Aorta (tissue), 5 donors: ENCODE measurements around the gene IL24. TPM values are rescaled to one million over a fixed set of nuclear protein-coding genes. Genes with fewer than 3 reads are reported as not detected.

Experiments
- ATAC-seq: fragments of 200-7000 bp; cut with Tn5 transposase; one replicate; pipeline ENCODE4 v1.9.1; 2022; ENCODE audit warnings: moderate library complexity; ENCODE audit not compliant: low FRiP score
- DNase-seq, 2 donors: peaks; one replicate each; pipeline ENCODE4 v3.0.0-alpha.2; 2020
- H3K27ac ChIP-seq, 2 donors: one replicate each; pipeline ENCODE4 v1.5.1; 2013; ENCODE audit warnings: low read length in 2 of 2, mild to moderate bottlenecking in 2 of 2, moderate library complexity in 2 of 2, control low read depth in 1 of 2, inconsistent platforms in 1 of 2, low read depth in 1 of 2
- H3K27me3 ChIP-seq, 2 donors: one replicate each; pipeline ENCODE4 v1.6.1; 2013; ENCODE audit warnings: control low read depth in 1 of 2, low read length in 1 of 2, mild to moderate bottlenecking in 1 of 2, moderate library complexity in 1 of 2; ENCODE audit not compliant: insufficient read depth in 2 of 2, control insufficient read depth in 1 of 2
- H3K36me3 ChIP-seq, 2 donors: one replicate each; pipeline ENCODE4 v1.6.1; 2013; ENCODE audit warnings: control low read depth in 1 of 2, low read length in 1 of 2, mild to moderate bottlenecking in 1 of 2; ENCODE audit not compliant: insufficient read depth in 2 of 2, control insufficient read depth in 1 of 2
- H3K4me1 ChIP-seq, 2 donors: one replicate each; pipeline ENCODE4 v1.6.1; 2013; ENCODE audit warnings: low read length in 2 of 2, control low read depth in 1 of 2, mild to moderate bottlenecking in 1 of 2, moderate library complexity in 1 of 2; ENCODE audit not compliant: insufficient read depth in 2 of 2, control insufficient read depth in 1 of 2
- H3K4me3 ChIP-seq, 2 donors: one replicate each; pipeline ENCODE4 v1.5.1; 2013; ENCODE audit warnings: low read length in 2 of 2, control low read depth in 1 of 2, mild to moderate bottlenecking in 1 of 2
- H3K9me3 ChIP-seq: one replicate; pipeline ENCODE4 v1.6.1; 2013; ENCODE audit warnings: mild to moderate bottlenecking, low read length; ENCODE audit not compliant: control insufficient read depth
- WGBS, 2 donors: extraction: QIAGEN DNeasy Blood & Tissue Kit; methylation state at CpG; one replicate each; pipeline ENCODE4 v1.1.7; 2013; 5-methylcytosine and 5-hydroxymethylcytosine counted together
- intact Hi-C, 2 donors: fragments of 100-400 bp; cut with DNase I; formaldehyde crosslinking; loops; one replicate each; pipeline versions ENCODE4 v1.14.2 to v1.15.0; 2022
- polyA plus RNA-seq, 2 donors: library from polyadenylated mRNA; stranded (reverse); fragments of 200-250 nt; gene quantifications; one replicate each; pipeline ENCODE4 v1.2.3, GENCODE V29; 2013
- total RNA-seq, 2 donors: library from RNA; stranded (reverse); fragmentation: NEBNext Ultra II Directional; extraction: Animal tissue kit (Norgen Biotek cat#: 25700); gene quantifications; one replicate each; pipeline ENCODE4 v1.2.1, GENCODE V29; 2021
- donor health status: healthy with polysubstance abuse.
- donor health status: Bipolar disorder and iron deficiency.
- donor health status: DM: no; HTN: no; CAD: no.
- donor health status: DM: no; HTN: no; CAD: no.
- donor health status: DM: yes; HTN: yes; CAD: no.

IL24 gene
- total and polyA plus RNA-seq, 4 donors: not detected

DNA sequence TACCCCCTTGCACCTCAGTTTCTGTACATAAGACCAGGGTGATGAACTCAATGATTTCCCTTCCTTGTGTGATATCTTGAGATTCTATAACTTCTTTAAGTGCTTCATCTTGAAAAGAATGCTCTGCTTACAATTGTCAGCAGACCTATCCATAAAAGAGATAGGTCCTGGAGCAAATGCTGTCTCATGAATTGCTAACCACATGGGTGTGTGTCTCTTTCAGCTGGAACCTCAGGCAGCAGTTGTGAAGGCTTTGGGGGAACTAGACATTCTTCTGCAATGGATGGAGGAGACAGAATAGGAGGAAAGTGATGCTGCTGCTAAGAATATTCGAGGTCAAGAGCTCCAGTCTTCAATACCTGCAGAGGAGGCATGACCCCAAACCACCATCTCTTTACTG is 29.0 kb upstream of the IL24 start:
- Histone ChIP-seq H3K4me3 (no peak overlapping the region), H3K27ac (no peak overlapping the region), H3K9me3 (peaks cover 2% of the 10 kb centered on the region), H3K27me3 (peaks cover 0 to 2% of the 10 kb centered on the region in 2 donors), H3K4me1 (no peaks in the 10 kb centered on the region), H3K36me3 (no peaks in the 10 kb centered on the region)
- ATAC-seq (no peak), DNase-seq (no peak)
- intact Hi-C loops: no loop called here
- WGBS, 2 donors: 48 to 69% methylated on average over 1 of the region's 1 CpG

DNA sequence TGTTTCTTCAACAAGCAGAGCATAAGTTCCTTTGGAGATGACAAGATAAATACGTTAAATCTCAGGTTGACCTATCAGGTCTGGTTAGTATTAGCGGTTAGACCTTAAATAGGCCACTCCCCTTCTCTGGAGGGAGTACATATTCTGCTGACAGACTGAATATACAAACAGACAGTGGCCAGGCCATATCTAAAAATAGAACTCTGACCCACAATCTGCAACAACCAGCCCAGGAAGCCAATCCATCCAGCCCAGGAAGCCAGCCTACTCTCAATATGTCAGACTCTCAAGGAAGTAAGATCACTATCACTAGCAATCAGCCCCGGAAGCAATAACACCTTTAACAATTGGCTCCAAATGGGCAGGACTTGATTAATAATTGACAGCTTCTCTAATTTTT is 25.1 kb upstream of the IL24 start:
- no peak for ATAC-seq
- Histone ChIP-seq H3K27me3 (peaks cover 0 to 2% of the 10 kb centered on the region in 2 donors), H3K9me3 (peaks cover 4% of the 10 kb centered on the region), H3K36me3 (no peaks in the 10 kb centered on the region), H3K4me1 (no peaks in the 10 kb centered on the region), H3K27ac (no peak overlapping the region), H3K4me3 (no peak overlapping the region)
- 70 to 86% methylated on average over 3 of the region's 3 CpGs for WGBS, 2 donors
- intact Hi-C loops: no loop called here
- no peak for DNase-seq

DNA sequence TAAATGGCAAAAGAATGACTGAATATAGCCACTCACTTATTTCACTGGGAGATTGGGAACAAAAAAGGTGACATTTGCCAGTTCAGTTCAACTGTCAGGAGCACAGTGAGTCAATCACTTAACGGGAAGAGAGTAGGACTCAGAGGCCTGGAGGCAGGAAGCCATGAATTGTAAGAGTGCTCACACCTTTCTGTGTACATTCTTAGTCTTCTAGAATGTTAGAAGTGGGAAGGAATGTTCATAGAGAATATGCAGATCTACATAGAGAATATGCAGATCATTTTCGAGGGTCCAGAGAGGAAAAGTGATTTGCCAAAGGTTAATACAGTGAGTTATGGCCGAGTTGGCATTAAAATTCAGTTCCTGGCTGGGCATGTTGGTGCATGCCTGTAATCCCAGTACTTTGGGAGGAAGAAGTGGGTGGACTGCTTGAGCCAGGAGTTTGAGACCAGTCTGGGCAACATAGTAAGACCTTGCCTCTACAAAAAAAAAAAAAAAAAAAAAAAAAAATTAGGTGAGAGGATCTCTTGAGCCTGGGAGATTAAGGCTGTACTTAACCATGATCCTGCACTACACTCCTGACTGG is 23.5 kb upstream of the IL24 start:
- Histone ChIP-seq H3K27ac (no peak overlapping the region), H3K27me3 (peaks cover 0 to 2% of the 10 kb centered on the region in 2 donors), H3K4me1 (no peaks in the 10 kb centered on the region), H3K9me3 (peaks cover 8% of the 10 kb centered on the region), H3K36me3 (no peaks in the 10 kb centered on the region), H3K4me3 (no peak overlapping the region)
- DNase-seq (no peak), ATAC-seq (no peak)
- intact Hi-C loops: no loop called here
- WGBS, 2 donors: 80 to 84% methylated on average over 3 of the region's 3 CpGs

DNA sequence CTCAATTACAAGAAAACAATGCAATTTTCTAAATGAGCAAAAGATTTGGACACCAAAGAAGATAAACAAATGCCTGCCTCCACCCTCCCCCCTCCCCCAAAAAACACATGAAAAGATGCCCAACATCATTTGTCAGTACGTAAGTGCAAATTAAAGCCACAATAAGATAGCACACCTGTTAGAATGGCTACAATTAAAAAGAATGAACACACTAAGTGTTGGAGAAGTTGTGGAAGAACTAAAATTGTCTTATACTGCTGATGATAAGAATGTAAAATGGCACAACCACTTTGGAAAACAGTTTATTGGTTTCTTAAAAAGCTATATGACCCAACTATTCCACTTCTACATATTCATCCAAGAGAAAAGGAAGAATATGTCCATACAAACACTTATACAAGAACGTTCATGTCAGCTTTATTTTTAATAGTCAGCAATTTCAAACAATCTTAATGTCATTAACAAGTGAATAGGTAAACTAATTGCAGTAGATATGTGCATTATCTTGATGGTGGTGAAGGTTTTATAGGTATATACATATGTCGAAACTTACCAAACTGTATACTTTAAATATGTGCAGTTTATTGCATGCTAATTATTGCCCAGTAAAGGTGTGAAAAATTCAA is 21.4 kb upstream of the IL24 start:
- H3K36me3 ChIP-seq: no peaks in the 10 kb centered on the region
- intact Hi-C loops: no loop called here
- ATAC-seq (no peak), DNase-seq (no peak)
- H3K27me3 ChIP-seq: no peaks in the 10 kb centered on the region
- H3K9me3 ChIP-seq: peaks cover 9% of the 10 kb centered on the region
- no peaks in the 10 kb centered on the region for H3K4me1 ChIP-seq
- WGBS, 2 donors: 70 to 75% methylated on average over 3 of the region's 3 CpGs
- no peak overlapping the region for H3K4me3 ChIP-seq
- H3K27ac ChIP-seq: no peak overlapping the region

DNA sequence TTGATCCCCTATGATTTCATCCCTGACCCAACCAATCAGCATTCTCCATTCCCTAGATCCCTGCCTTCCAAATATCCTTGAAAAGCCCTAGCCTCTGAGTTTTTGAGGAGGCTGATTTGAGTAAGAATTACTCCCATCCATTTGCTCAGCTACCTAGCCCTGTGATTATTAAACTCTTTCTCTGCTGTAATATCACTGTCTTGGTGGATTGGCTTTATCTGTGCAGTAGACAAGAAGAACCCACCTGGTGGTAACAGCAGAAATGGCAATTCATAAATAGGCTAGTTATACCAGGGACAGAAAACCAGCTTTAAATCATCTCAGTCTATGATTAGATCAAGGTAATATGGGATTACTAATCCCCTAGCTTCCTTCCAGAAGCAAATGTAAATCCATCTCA is 18.8 kb upstream of the IL24 start:
- Histone ChIP-seq H3K27ac (no peak overlapping the region), H3K27me3 (no peaks in the 10 kb centered on the region), H3K36me3 (no peaks in the 10 kb centered on the region), H3K4me1 (no peaks in the 10 kb centered on the region), H3K9me3 (peaks cover 9% of the 10 kb centered on the region), H3K4me3 (no peak overlapping the region)
- intact Hi-C loops: no loop called here
- DNase-seq (no peak), ATAC-seq (no peak)

DNA sequence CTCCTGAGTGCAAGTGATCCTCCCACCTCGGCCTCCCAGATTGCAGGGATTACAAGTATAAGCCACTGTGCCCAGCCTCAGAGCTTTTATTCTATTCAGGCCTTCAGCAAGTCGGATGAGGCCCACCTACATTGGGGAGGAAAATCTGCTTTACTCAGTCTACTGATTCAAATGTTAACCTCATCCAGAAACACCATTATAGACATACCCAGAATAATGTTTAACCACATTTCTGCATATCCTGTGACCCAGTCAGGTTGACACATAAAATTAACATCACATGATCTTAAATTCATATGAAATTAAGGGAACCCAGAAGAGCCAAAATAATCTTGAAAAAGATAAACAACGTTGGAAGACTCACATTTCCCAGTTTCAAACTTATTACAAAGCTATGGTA is 16.9 kb upstream of the IL24 start:
- ATAC-seq (no peak), DNase-seq (no peak)
- Histone ChIP-seq H3K36me3 (no peaks in the 10 kb centered on the region), H3K4me3 (no peak overlapping the region), H3K9me3 (peaks cover 9% of the 10 kb centered on the region), H3K27me3 (no peaks in the 10 kb centered on the region), H3K4me1 (no peaks in the 10 kb centered on the region), H3K27ac (no peak overlapping the region)
- WGBS, 2 donors: 66 to 69% methylated on average over 3 of the region's 3 CpGs
- intact Hi-C loops: no loop called here

DNA sequence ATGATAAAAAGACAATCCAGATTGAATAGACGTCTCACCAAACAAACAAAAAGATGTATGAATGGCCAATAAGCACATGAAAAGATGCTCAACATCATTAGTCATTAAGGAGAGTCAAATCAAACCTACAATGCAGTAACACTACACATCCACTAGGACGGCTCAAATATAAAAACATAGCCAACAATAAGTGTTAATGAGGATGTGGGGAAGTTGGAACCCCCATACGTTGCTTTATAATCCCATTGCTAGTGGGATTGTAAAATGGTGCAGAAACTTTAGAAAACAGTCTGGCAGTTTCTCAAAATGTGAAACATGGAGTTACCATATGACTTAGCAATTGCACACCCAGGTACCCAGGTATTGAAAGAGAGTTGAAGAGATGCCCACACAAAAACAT is 14.7 kb upstream of the IL24 start:
- H3K4me3 ChIP-seq: no peak overlapping the region
- WGBS, 2 donors: 68 to 84% methylated on average over 3 of the region's 3 CpGs
- intact Hi-C loops: no loop called here

DNA sequence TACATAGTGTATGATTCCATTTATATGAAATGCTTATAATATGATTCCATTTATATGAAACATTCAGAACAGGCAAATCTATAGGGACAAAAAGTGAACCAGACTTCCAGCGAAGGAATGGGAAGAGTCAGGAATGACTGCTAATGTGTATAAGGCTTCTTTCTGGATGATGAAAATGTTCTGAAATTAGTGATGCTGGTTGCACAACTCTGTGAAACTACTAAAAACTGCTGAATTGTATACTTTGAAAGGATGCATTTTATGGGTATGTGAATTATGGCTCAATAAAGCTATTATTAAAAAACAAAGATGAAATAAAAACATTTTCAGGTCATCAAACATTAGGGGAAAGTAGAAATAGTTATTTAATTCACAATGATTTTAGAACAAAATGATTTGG is 14.1 kb upstream of the IL24 start:
- H3K4me1 ChIP-seq: no peaks in the 10 kb centered on the region
- no peaks in the 10 kb centered on the region for H3K36me3 ChIP-seq
- H3K9me3 ChIP-seq: peaks cover 5% of the 10 kb centered on the region
- H3K4me3 ChIP-seq: no peak overlapping the region
- DNase-seq: no peak
- intact Hi-C loops: no loop called here
- H3K27me3 ChIP-seq: no peaks in the 10 kb centered on the region
- H3K27ac ChIP-seq: no peak overlapping the region
- WGBS, 2 donors: 91 to 92% methylated on average over 1 of the region's 1 CpG
- ATAC-seq: no peak

More for the DNA sequence above, 14.7 kb upstream of the IL24 start:
- ATAC-seq (no peak), DNase-seq (no peak)
- H3K9me3 ChIP-seq: peaks cover 5% of the 10 kb centered on the region
- H3K4me1 ChIP-seq: no peaks in the 10 kb centered on the region
- H3K27me3 ChIP-seq: no peaks in the 10 kb centered on the region
- H3K27ac ChIP-seq: no peak overlapping the region
- no peaks in the 10 kb centered on the region for H3K36me3 ChIP-seq

DNA sequence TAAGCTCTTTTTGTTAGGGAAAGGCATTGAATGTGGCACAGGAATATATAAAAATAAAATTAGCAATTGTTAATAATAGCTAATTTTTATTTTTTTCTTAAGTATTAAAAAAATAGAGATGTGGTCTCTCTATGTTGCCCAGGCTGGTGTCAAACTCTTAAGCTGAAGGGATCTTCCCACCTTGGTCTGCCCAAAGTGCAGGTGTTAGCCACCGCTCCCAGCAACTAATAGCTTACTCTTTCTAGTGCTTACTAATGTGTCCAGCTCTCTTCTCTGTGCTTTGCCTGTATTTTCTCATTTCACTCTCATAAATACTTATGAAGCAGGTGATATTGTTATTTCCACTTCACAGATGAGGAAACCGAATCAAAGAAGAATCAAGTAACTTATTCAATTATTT is 13.4 kb upstream of the IL24 start:
- no peak overlapping the region for H3K4me3 ChIP-seq
- H3K27me3 ChIP-seq: no peaks in the 10 kb centered on the region
- no peak for DNase-seq
- no peaks in the 10 kb centered on the region for H3K36me3 ChIP-seq
- 85 to 94% methylated on average over 2 of the region's 2 CpGs for WGBS, 2 donors
- intact Hi-C loops: no loop called here
- no peak overlapping the region for H3K27ac ChIP-seq
- ATAC-seq: no peak
- H3K9me3 ChIP-seq: peaks cover 4% of the 10 kb centered on the region
- H3K4me1 ChIP-seq: no peaks in the 10 kb centered on the region
